G401.6 (cell line): Measurements from ENCODE around the gene STXBP1.
A peak's percentile ranks its signal among the peaks of the same experiment; 100 is the strongest.
"Not testable (repeated sequence)": the region's sequence is repeated elsewhere in the genome, so short reads cannot be mapped to it uniquely, and the experiment has no call there.

ENCODE experiments used
- FAIRE-seq: peaks from 2 replicates; lab custom pipeline; 2012; peaks lifted over from hg19 to GRCh38; lab: Jason Lieb, UNC

STXBP1 gene

DNA sequence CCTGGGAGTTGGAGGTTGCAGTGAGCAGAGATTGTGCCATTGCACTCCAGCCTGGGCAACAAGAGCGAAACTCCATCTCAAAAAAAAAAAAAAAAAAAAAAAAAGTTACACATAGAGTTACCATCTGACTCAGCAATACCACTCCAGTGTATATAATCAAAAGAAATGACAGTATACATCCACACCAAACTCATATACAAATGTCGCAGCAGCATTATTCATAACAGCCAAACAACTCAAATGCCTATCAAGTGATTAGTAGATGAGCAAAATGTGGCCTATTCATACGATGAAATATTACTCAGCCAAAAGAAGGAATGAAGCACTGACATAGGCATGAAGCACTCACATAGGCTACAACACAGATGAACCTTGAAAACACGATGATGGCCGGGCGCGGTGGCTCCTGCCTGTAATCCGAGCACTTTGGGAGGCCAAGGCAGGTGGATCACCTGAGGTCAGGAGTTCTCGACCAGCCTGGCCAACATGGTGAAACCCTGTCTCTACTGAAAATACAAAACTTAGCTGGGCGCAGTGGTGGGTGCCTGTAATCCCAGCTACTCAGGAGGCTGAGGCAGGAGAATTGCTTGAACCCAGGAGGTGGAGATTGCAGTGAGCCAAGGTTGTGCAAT, 9.4 kb downstream of the STXBP1 start:
- FAIRE-seq: not testable (repeated sequence)

- FAIRE-seq: no peak
Measured at GRCh38 chr9:127626752-127627493, 14.8 kb downstream of the STXBP1 start.

DNA sequence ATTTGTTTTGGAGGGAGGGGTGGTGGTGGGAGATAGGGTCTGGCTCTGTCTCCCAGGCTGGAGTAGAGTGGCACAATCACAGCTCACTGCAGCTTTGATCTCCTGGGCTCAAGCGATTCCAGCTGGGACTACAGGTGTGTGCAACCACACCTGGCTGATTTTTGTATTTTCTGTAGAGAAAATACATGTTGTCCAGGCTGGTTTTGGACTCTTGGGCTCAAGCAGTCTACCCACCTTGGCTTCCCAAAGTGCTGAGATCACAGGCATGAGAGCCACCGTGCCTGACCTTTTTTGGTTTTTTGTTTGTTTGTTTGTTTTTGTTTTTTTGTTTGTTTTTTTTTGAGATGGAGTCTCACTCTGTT, 15.4 kb downstream of the STXBP1 start:
- FAIRE-seq: no peak

DNA sequence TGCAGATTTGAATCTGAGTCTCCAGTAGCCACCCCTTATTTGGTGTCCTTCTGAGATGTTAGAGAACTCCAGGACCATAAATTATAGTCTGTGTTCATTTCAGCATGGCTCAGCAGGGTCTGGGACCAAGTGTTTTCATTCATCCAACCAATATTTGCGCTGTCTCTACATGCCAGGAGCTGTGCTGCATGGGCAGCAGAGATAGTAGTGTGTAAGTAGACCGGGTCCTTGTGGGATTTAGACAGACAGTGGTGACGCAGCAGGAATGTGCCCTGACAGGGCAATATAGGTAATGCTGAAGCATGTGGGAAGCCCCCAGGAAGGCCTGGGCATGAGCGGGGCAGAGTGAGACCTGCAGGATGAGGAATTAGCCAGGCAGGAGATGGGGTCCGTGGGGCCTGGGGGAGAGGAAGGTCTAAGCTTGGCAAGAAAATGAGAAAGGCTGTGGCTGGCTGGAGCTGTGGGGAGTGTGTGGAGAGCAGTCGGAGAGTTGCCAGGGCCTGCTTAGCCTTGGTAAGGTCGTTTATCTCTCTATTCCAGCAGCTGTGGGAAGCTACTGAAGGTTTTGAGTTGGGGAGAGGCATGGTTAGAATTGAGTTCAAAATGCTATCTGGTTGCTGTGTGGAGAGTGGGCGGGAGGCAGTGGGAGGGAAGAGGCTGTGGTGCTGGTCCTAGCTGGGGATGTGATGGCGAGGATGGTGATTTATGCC, 16.8 kb downstream of the STXBP1 start:
- no peak for FAIRE-seq

DNA sequence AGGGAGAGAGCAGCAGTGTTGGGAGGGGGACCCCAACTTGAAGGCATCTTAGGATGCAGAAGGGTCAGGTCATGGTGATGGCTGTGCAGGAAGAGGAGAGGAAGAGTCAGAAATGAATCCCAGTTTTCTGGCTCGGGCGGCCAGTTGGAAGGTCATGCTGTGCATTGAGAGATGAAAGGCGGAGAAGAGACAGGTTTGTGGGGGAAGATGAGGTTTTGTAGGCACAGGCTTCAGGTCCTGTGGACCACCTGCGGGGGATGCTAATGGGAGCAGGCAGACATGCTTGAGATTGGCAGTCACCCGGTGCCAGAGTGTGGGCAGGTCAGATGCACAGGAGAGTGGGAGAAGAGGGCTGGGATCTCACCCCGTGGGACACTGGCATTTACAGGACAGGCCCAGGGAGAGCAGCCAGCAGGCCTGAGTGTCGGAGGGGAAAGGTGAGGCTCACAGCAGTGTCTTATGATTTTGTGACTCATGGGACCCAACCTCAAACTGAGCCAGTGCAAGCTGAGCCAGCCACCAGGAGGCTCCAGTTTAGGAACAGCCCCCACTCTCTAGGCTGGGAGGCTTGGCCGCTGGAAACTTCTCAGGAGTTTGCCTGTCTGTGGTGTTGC, 17.5 kb downstream of the STXBP1 start:
- FAIRE-seq: no peak

DNA sequence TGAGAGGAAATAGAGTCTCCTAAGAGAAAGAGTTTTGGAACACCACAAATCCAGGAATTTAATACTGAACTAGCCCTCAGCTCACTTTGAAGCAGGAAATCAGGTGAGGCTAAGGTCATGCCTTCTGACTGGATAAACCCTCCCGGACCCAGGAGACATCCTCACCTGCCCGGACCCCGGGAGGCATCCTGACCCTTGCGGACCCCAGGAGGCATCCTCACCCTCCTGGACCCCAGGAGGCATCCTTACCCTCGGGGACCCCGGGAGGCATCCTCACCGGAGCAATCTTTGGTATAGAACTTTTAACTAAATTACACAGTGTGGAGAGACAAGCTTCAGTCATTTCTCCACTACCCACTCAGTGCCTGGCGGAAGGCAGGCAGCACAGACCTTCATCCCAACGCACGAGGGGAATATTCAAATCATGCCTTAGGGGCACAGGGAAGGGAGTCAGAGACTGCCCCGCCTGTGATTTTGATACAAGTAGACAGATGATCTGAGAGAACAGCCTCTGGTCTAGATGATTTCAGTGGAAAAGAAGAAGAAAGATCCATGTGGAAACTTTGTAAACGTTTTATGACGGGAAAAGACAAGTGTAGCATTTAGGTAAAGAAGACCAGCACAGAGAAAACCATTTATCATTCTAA, 21.3 kb downstream of the STXBP1 start:
- FAIRE-seq: no peak

- no peak for FAIRE-seq
Measured at GRCh38 chr9:127634021-127634420, 21.9 kb downstream of the STXBP1 start.

- FAIRE-seq: no peak
Measured at GRCh38 chr9:127634698-127635097, 22.6 kb downstream of the STXBP1 start.

DNA sequence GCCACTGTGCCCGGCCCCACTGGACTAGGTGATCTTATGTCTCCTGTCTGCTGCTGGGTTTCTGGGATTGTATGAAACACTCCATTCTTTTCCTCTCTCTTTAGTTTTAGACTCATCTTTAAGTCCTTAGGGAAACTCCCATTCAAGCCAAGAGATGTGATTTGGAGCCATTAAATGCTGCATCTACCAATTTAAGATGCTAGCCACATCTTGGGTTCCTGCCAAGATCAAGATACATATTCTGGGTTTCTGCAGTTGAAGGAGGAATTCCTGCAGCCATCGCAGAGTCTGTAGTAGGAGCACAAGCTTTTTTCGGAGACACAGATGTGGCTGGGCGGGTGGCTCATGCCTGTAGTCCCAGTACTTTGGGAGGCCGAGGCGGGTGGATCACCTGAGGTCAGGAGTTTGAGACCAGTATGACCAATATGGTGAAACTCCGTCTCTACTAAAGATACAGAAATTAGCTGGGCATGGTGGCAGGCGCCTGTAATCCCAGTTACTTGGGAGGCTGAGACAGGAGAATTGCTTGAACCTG, 23.2 kb downstream of the STXBP1 start:
- no peak for FAIRE-seq

DNA sequence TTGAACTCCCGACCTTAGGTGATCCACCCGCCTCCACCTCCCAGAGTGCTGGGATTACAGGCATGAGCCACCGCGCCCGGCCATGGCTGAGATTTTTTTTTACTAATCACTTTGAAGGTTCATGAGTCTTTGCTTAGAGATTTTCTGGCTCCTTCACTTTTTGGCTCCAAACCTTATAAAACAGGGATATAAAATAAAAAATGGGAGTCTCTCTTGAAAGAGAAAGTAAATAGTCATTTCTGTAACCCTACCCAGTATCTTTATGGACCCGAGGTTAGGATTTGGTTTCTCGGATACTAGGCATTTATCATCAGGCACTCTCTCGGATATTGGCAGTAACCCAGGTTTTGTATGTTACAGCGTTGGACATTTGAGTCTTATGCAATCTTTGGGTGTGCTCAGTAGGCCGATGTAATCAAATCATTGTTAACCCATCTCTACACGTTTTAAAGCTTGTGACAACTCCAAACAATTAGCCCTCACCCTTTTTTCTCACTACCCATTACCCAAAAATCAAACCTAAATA, 25.3 kb downstream of the STXBP1 start:
- no peak for FAIRE-seq

DNA sequence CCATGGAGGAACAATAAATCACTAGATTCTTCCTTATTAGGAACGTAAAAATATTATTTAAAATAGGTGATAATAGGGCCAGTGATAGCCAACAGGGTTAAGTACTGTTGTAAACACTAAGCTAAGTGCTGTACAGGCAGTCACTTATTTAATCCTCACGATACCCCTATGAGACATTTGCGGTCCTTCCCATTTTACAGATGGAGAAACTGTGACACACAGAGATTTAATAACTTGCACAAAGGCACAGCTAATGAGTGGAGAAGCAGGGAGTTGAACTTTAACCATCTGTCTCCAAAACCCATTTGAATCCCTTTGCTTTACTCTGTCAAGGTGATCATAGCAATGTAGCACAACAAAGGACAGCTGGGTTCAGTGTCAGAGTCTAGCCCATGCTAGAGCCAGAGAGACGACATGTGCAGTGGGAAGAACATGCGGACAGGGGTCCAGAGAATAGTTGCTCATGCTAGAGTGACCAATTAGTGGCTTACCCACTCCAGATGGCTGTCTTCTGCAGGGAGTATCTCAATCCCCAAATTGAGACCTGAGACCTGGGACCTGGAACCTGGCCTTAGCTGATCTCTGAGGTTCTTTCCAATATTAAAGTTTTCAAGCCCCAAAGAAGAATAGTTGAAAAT, 28.9 kb downstream of the STXBP1 start:
- FAIRE-seq: no peak

DNA sequence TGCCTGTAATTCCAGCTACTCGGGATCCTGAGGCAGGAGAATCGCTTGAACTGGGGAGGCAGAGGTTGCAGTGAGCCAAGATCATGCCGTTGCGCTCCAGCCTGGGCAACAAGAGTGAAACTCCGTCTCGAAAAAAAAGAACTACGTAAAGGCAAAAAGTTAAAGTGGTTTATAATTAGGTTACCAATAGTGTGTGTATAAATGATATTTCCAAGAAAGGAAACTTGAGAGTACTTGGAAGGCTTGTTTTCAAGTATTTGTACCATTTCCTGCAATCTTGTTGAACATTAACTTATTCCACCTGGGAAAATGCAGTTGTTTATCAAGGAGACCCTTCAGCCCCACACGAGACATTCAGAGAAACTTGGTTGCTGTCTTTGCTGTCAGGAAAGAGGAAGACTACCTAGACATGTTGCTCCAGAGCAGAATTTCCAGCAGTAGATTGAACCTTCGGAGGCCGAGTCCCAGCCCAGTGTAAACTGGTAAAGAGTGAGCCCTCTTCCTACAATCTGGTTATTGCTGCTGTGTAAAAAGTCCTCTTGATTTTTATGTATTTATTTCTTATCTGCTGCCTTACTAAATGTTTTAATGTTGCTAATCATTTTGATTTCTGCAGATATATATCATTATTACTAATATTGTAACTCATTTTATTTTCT, 30.1 kb downstream of the STXBP1 start:
- peak; percentile 19 for FAIRE-seq

- no peak for FAIRE-seq
Measured at GRCh38 chr9:127644146-127644827, 32.2 kb downstream of the STXBP1 start.

- no peak for FAIRE-seq
Measured at GRCh38 chr9:127644943-127645342, 32.9 kb downstream of the STXBP1 start.

DNA sequence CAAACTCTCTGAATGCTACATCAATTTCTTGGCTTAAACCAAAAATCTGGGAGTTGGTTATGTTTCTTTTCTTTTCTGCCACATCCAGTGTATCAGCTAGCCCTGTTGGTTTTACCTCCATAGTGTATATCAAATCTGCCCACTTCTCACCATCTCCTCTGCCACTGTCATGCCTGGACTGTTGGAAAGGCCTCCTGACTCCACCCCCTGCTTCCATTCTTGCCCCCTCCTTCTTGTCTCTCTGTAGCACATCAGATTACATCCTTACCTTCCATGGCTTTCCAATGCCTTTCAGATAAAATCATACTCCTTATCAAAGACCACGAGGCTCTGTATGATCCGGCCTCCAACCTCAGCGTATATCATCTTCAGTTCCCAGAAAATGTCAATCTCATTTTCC, 35.4 kb downstream of the STXBP1 start:
- no peak for FAIRE-seq

DNA sequence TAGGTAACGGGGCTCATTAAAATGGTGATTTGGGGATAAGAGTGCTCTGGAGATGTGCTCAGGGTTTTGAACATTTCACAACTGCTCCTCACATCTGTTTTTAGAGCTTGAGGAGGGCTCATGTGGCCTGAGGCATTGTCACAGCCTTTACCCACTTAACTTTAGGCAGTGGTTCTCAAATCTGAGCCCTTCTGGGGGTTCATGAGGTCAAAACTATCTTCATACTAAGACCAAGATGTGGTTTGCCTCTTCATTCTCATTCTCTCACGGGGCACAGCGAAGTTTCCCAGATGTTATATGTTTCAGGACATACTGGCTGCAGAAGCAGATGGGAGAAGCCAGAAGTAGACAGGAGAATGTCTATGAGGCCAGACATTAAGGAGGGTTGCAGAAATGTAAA, 38.4 kb downstream of the STXBP1 start:
- FAIRE-seq: no peak

DNA sequence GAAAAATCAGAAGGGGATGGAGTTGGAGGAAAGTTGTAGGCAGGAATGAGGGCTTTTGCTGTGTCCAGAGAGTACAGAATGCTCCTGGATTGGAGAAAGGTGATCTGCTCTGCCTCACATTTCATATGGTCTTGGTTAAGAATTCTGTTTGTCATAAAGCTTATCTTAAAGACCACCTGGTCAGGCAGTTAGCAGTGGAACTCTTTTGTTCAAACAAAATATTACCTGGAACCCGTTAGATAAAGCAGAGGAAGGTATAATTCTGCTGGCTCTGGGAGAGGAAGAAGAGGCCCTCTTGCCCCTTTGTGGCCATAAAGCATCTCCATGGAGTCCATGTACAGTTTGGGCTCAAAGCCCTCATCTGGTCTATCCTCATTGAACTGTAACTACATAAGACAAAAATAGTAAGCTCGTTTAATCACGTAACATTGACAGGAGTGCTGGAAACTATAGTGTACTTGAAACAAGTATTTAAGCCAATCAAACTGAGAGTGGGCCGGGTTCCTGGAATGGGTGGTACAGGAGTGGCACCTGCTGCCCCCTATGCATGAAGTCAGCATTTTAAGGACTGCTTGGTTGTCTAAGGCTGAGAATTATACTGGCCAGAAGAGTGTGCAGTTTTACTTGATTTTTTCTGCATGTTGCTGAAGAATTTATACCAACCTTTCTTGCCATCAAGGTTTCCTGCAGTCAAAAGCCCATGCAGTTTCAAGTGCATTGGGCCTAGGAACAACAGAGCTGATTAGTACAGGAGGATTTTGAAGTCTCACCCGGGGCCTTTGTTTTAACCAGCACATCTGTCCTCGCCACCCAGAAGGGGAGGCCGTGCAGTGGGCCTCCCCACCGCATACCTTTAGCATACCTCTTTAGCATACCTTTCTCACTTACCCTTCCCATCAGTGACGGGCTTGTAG, 39.9 kb downstream of the STXBP1 start:
- no peak for FAIRE-seq

DNA sequence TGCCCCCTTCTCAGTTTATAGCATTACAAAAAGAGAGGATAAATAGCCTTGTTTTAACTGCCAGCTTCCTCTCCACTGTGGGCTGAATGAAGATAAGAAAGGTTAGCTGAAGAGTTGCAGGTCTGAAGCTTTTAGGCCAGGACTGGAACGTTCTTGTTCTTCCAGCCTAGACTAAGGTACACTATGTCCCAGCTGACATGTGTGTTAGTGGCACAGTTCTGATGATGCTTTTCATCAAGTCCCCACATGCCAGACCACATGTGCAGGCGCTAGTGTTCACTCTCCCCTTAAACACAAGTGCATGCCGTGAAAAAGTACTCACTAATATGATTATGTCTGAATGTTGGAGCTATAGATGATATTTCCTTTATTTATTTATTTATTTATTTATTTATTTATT, 40.7 kb downstream of the STXBP1 start:
- FAIRE-seq: no peak

DNA sequence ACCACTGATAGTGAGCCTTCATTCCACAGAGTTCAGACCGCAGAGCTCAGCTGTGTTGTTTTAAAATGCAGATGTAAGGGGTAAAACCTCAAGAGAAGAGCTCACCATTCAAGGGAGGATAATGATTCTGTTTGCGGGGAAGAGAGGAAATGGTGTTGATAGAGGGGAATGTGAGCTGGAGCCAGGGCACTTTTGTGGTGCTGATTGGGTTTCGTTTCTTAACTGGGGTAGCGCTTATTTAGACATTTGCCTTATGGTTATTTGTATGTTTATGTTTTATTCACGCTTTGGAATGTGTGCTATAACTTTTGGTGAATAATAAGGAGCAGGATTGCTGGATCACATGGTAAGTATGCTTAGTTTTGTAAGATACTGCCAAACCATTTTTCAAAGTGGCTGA, 42.5 kb downstream of the STXBP1 start:
- FAIRE-seq: no peak
